ENCODE measurements around the gene LEMD2.

DNA sequence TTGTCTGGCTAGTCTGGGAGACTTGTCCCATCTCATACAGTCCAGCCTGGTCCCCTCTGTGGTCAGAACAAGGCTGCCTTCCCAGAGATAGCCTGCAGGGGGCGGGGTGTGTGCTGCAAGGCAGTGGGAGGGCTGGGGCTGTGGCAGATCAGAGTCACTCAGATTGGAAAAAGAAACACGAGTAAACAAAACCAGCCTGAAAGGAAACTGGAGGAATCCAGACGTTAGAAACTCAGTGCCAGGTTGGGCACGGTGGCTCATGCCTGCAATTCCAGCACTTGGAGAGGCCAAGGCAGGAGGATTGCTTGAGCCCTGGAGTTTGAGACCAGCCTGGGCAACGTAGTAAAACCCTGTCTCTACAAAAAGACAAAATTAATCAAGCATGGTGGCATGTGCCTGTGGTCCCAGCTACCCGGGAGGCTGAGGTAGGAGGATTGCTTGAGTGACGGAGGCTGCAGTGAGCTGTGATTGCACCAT is 20.2 kb downstream of the LEMD2 start:
- TF ChIP-seq, protein P1, sequence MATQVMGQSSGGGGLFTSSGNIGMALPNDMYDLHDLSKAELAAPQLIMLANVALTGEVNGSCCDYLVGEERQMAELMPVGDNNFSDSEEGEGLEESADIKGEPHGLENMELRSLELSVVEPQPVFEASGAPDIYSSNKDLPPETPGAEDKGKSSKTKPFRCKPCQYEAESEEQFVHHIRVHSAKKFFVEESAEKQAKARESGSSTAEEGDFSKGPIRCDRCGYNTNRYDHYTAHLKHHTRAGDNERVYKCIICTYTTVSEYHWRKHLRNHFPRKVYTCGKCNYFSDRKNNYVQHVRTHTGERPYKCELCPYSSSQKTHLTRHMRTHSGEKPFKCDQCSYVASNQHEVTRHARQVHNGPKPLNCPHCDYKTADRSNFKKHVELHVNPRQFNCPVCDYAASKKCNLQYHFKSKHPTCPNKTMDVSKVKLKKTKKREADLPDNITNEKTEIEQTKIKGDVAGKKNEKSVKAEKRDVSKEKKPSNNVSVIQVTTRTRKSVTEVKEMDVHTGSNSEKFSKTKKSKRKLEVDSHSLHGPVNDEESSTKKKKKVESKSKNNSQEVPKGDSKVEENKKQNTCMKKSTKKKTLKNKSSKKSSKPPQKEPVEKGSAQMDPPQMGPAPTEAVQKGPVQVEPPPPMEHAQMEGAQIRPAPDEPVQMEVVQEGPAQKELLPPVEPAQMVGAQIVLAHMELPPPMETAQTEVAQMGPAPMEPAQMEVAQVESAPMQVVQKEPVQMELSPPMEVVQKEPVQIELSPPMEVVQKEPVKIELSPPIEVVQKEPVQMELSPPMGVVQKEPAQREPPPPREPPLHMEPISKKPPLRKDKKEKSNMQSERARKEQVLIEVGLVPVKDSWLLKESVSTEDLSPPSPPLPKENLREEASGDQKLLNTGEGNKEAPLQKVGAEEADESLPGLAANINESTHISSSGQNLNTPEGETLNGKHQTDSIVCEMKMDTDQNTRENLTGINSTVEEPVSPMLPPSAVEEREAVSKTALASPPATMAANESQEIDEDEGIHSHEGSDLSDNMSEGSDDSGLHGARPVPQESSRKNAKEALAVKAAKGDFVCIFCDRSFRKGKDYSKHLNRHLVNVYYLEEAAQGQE (IDR thresholded peaks at IDR 0.05), result no peak
- TF ChIP-seq, protein P2, sequence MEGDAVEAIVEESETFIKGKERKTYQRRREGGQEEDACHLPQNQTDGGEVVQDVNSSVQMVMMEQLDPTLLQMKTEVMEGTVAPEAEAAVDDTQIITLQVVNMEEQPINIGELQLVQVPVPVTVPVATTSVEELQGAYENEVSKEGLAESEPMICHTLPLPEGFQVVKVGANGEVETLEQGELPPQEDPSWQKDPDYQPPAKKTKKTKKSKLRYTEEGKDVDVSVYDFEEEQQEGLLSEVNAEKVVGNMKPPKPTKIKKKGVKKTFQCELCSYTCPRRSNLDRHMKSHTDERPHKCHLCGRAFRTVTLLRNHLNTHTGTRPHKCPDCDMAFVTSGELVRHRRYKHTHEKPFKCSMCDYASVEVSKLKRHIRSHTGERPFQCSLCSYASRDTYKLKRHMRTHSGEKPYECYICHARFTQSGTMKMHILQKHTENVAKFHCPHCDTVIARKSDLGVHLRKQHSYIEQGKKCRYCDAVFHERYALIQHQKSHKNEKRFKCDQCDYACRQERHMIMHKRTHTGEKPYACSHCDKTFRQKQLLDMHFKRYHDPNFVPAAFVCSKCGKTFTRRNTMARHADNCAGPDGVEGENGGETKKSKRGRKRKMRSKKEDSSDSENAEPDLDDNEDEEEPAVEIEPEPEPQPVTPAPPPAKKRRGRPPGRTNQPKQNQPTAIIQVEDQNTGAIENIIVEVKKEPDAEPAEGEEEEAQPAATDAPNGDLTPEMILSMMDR (IDR thresholded peaks at IDR 0.05), result peak; percentile 53
- TF ChIP-seq, protein P3, sequence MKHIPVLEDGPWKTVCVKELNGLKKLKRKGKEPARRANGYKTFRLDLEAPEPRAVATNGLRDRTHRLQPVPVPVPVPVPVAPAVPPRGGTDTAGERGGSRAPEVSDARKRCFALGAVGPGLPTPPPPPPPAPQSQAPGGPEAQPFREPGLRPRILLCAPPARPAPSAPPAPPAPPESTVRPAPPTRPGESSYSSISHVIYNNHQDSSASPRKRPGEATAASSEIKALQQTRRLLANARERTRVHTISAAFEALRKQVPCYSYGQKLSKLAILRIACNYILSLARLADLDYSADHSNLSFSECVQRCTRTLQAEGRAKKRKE (CRISPR knock-in tag; IDR thresholded peaks at IDR 0.05; ENCODE audit: low read depth), result no peak

All from A549 (cell line).